ENCODE data around the gene KCNF1.

DNA sequence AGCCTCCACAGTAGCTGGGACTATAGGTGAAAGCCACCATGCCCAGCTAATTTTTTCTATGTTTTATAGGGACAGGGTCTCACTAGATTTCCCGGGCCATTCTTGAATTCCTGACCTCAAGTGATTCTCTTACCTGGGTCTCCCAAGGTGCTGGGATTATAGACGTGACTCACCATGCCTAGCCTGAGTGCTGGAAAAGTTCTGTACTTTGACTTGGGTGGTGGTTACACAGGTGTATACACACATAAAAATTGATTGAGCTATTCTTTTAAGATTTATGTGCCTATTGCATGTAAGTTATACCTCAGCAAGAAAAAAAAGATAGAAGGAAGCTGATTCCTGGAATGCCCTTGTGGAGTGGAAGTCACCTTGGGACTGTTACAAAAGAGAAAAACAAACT lies 34.8 kb upstream of the KCNF1 start:
- TF ChIP-seq POLR2AphosphoS5 (IDR thresholded peaks at IDR 0.05) (no peak), POLR2A (IDR thresholded peaks at IDR 0.05; ENCODE audit: low read depth) (no peak)
- TF ChIP-seq, protein P1, sequence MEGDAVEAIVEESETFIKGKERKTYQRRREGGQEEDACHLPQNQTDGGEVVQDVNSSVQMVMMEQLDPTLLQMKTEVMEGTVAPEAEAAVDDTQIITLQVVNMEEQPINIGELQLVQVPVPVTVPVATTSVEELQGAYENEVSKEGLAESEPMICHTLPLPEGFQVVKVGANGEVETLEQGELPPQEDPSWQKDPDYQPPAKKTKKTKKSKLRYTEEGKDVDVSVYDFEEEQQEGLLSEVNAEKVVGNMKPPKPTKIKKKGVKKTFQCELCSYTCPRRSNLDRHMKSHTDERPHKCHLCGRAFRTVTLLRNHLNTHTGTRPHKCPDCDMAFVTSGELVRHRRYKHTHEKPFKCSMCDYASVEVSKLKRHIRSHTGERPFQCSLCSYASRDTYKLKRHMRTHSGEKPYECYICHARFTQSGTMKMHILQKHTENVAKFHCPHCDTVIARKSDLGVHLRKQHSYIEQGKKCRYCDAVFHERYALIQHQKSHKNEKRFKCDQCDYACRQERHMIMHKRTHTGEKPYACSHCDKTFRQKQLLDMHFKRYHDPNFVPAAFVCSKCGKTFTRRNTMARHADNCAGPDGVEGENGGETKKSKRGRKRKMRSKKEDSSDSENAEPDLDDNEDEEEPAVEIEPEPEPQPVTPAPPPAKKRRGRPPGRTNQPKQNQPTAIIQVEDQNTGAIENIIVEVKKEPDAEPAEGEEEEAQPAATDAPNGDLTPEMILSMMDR (IDR thresholded peaks at IDR 0.05) = no peak
